ENCODE data around the gene CA9.

The CA9 gene

DNA sequence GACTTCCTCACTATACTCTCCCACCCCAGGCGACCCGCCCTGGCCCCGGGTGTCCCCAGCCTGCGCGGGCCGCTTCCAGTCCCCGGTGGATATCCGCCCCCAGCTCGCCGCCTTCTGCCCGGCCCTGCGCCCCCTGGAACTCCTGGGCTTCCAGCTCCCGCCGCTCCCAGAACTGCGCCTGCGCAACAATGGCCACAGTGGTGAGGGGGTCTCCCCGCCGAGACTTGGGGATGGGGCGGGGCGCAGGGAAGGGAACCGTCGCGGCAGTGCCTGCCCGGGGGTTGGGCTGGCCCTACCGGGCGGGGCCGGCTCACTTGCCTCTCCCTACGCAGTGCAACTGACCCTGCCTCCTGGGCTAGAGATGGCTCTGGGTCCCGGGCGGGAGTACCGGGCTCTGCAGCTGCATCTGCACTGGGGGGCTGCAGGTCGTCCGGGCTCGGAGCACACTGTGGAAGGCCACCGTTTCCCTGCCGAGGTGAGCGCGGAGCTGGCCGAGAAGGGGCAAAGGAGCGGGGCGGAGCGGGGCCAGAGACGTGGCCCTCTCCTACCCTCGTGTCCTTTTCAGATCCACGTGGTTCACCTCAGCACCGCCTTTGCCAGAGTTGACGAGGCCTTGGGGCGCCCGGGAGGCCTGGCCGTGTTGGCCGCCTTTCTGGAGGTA is 2.1 kb downstream of the CA9 start:
- peak; percentile 38 for DNase-seq

DNA sequence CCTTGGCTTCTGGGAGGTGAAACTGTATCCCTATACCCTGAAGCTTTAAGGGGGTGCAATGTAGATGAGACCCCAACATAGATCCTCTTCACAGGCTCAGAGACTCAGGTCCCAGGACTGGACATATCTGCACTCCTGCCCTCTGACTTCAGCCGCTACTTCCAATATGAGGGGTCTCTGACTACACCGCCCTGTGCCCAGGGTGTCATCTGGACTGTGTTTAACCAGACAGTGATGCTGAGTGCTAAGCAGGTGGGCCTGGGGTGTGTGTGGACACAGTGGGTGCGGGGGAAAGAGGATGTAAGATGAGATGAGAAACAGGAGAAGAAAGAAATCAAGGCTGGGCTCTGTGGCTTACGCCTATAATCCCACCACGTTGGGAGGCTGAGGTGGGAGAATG is 5.4 kb downstream of the CA9 start:
- DNase-seq, result no peak

DNA sequence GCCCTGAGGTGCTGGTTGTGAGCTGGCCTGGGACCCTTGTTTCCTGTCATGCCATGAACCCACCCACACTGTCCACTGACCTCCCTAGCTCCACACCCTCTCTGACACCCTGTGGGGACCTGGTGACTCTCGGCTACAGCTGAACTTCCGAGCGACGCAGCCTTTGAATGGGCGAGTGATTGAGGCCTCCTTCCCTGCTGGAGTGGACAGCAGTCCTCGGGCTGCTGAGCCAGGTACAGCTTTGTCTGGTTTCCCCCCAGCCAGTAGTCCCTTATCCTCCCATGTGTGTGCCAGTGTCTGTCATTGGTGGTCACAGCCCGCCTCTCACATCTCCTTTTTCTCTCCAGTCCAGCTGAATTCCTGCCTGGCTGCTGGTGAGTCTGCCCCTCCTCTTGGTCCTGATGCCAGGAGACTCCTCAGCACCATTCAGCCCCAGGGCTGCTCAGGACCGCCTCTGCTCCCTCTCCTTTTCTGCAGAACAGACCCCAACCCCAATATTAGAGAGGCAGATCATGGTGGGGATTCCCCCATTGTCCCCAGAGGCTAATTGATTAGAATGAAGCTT is 6.1 kb downstream of the CA9 start:
- no peak for DNase-seq

DNA sequence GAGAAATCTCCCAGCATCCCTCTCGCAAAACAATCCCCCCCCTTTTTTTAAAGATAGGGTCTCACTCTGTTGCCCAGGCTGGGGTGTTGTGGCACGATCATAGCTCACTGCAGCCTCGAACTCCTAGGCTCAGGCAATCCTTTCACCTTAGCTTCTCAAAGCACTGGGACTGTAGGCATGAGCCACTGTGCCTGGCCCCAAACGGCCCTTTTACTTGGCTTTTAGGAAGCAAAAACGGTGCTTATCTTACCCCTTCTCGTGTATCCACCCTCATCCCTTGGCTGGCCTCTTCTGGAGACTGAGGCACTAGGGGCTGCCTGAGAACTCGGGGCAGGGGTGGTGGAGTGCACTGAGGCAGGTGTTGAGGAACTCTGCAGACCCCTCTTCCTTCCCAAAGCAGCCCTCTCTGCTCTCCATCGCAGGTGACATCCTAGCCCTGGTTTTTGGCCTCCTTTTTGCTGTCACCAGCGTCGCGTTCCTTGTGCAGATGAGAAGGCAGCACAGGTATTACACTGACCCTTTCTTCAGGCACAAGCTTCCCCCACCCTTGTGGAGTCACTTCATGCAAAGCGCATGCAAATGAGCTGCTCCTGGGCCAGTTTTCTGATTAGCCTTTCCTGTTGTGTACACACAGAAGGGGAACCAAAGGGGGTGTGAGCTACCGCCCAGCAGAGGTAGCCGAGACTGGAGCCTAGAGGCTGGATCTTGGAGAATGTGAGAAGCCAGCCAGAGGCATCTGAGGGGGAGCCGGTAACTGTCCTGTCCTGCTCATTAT is 6.8 kb downstream of the CA9 start:
- no peak for DNase-seq

DNA sequence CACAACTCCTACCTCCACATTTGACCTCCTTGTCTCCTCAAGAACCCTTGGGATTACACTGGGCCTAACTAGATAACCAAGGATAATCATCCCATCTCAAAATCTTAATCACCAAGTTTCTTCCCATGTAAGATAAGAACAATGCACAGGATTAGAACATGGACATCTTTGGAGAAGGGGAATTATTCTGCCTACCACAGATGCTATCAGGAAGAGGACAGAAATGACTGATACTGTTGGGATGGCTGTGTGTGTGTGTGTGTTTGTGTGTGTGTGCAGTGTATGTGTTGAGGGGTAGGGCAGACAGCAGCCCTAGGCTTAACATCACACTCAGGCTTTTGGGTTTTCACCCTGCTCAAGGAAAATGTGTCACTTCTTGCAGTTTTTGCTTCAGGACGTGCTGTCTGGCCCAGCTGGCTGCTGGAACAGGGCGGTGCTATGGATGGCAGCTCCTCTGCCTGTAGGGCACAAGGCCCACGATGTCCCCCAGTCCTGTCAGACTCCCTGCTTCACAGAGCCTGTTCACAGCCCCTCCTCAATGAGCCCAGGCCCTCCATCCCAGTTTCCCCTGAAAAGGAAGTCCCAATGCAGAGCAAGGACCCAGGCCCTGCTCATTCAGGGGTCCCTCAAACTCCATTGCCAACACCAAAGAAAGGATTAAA is 7.7 kb downstream of the CA9 start:
- no peak for DNase-seq

DNA sequence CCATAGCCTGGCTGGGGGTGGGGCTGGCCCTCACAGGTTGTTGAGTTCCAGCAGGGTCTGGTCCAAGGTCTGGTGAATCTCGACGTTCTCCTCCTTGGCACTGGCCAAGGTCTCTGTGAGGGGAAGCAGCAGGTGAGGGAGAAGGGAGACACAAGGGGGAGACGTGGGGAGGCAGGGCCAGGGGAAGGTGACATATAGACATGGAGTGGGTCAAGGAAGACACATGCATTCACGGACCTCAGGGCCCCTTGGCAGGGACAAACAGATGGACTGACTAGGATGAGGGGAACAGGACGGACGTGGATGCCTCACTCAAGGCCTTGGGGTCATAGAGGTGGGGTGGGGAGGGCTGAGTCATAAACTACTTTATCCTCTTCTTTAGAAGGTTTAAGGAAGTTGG is 8.3 kb downstream of the CA9 start:
- DNase-seq, result no peak

DNA sequence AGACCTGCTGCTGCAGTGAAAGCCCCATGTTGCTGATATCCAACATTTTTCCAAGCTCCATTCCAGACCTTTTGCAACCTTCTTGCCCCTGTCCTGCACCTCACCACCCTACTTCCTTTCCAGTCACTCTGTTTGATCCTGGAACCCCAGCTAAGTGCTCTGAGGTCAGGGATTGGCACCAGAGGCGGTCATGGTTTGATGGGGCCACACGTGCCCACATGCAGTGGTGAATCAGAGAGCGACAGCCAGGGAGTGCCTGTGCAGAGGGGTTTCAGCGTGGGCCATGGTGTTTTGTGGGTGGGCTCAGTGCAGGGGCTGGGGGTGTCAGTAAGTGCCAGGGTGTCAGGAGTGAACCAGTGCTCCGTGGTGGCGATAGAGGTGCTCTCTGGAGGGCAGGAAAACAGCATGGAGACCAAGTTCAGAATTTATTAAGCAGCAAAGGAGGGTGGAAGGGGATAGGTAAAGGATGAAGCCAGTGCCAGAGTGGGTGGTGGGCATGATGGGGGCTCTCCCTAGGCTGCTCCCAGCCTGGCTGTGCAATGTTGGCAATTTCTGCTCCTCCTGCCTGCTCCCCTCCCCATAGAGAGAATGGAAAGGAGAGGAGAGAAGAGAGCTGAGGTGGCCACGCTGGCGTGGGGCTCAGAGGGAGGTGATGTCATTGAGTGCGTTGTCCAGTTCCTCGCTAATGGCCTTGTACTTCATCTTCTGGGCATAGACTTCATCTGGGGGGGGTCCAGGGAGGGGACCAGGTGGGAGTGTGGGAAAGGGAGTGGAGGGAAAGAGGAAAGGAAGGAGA is 9.0 kb downstream of the CA9 start:
- no peak for DNase-seq

DNA sequence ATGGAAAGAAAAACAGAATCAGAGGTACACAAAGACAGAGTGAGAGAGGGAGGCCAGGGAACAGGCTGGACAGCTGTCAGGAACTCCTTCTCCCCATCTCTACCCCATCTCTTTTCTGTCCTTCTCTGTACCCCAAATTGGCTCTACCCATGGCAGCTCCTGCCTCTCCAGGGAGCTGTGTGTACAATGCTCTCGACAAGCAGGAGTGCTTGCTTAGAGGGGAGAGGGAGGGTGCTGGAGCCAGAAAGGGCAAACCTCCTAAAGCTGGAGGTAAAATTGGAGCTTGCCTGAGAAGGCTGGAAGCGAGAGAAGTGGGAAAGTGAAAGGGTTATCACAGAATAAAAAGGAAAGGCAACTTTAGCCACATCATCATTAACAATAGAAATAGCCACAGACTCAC is 9.6 kb downstream of the CA9 start:
- DNase-seq, result peak; percentile 30

DNA sequence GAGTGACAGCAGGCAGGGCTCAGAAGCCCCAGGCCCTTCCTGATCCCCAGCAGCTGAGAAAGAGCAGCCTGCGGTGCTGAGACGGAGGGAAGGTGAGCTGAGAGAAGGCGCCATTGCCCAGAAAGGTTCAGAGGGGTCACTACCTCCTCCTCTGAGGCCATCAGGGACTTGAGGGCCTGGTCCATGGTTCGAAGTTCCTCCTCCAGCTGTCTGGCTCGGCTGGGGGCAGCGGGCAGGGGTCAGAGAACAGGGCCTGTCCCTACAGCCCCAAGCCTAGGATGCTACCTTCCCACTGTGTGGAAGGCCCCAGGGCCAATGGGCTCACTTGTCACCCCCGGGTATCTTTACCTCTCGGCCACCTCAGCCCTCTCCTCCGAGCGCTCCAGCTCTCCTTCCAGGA is 11.2 kb downstream of the CA9 start:
- no peak for DNase-seq

DNA sequence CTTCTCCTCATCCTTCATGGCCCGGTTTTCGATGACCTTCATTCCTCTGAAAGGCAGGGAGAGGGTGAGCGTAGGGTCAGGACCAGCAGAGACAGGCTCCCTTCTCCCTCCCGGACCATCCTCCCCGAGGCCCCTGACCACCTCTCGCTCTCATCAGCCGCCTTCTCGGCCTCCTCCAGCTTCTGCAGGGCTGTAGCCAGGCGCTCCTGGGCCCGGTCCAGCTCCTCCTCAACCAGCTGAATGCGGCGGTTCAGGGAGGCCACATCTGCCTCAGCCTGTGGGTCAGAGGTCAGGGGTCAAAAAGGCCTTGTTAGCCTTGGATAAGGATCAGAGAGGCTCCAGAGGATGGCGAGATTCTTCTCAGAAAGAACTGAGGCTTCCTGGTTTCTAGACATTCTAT is 11.8 kb downstream of the CA9 start:
- no peak for DNase-seq

DNA sequence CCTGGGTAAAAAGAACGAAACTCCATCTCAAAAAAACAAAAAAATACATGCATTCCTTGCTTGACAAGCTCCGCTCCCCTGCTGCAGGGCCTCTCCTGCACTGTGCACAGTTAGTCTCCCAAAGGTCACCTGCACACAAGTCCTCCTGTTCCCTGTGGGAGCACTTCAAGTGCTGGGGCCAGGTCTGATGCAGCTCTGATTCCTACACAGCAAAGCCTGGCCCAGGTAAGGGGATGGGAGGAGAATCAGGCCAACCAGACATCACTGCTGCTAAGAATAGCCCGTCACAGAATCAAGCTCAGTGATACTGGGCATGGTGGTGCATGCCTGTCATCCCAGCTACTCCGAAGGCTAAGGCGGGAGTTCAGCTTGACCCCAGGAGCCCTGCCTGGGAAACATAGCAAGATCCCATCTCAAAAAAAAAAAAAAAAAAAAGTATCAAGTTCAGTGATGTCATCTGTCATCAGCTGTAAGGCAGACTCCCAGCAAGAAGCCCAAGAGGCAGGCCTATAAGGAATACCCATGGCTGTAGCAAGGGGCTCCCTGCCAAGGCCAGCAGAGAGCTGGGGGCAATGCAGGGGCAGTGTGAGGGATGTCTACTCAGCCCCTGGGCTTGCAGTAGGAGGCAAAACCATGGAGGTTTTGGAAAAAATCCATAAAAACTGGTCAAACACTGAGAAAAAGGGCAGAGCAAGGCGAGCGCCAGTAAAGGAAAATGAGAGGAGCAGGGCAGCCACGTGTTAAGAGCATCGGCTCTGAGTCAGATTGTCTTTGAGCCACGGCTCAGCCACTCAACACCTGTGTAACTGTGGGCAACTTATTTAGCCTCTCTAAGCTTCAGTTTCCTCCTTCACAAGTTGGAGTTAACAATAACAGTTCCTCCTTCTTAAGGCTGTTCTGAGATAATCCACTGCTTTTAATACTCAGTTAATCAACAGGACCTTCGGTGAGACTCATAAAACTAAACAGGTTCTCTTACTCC is 12.8 kb downstream of the CA9 start:
- DNase-seq, result peak; percentile 19

DNA sequence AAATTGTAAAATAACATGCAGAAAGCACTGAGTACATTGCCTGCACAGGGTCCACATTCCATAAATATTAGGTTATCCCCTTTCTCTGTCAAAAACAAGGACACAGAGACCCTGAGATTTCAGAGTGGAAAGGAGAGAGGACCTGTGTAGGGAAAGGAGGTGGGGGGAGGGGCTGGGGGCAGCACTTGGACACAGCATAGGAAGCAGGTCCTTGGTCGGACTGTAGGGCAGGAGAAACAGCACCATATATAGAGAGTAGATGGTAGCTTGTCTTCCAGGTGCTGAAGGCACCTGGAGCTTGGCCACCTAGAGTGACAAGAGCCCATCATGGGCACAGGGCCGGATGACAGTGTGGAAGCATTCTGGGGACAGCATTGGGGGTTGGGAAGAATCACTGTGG is 13.6 kb downstream of the CA9 start:
- no peak for DNase-seq

DNA sequence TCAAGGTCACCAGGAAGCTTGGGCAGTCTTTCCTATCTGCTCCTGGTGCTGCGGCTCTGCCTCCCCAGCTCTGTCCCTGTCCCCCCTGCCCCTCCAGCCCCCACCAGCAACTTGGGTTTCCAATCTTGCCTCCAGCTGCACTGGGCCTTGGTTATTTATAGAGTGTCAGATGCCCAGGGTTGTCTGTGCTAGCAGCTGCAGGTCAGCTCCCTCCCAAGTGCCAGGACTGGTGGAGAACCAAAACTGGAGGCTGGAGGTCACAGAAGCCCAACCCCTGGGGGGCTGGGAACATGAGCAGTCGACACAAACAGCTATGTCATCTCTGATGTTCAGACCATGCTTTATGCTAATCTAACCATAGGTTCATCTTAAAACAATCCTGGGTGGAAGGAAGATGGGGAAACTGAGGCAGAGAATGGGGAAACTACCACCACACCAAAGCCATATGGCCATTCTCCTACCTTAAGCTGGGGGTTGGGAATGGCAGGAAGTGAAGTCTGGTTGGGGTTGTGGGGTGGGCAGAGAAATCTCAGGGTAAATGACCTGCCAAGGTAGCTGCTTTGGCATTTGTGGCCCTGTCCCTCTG is 14.3 kb downstream of the CA9 start:
- DNase-seq, result no peak

DNA sequence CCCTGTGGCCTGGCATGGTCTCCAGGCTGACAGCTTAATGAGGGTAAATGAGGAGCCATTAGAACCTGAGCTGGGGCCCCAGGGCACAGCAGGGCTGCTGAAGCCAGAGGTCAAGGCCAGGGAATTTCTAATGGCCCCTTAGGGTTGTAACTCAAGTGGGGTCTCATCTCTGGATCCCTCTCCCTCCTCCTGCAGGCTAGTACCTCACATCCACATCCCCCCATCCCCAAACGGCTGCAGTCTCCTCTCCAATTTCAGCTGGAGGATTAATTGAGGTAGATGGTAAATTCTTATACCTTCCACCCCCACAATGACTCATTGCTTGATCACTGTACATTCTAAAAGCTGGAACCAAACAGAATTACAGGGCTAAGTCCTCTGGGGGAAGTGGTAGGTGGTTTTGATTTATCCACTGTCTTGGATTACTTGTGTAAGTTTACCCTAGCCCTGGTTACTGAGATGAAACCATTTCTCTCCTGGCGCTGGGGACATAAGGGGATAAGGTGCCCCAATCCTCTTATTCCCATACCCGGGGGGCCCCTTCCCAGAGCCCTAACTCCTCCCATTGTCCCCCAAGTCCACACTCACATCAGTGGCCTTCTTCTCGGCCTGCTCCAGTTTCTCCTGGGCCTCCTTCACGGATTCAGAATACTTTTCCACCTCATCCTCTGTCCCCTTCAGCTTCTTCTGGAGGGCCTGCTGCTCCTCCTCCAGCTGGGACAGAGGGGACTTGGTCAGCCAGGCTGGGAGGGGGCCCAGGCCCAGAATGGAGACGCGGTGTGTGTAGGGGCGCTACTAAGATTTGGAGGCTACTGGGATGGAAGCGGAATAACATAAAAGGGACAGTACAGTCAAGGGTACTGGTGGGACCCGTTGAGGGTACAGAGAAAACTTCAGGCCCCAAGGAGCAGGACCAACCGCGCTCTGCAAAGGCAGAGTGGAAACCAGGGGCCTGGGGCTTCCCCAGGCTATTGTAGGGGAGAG is 15.1 kb downstream of the CA9 start:
- peak; percentile 33 for DNase-seq

DNA sequence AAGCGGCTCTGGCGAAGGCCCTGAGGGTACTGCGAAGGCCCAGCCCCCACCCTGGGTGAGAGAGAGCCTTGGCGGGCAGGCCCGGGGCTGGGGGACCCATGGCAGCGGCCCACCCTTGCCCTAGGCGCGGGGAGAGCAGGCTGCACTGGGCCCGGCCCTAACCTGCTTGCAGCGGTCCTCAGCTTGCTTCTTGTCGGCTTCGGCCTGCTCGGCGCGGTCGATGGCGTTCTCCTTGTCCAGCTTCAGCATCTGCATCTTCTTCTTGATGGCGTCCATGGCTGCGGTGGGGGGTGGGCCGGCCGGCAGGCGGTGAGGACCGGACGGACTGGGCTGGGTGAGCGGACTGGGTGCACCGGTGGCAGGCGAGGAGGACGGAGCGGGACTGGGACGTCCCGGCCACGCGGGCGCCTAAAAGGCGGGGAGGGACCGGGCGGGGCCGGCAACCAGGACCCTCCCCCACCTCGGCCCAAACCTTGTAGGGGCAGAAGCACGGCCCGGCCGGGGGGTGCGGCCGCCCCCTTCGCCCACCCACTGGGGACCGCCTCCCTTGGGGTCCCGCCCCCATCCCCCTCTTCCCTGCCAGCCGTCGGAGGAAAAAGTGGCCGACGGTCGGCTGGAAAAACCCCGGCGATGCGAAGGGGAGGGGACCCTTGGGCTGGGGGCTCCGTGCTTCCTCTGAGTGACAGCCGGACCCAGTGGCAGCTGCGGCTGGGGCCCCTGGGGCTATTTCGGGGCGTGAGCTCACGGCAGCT is 16.0 kb downstream of the CA9 start, which contains the start of gene TPM2:
TSS of gene TPM2 (minus strand) at position 384 of the 752 bp plus-strand sequence. CDS start at position 276, 108 bp downstream.
- no peak for DNase-seq

DNA sequence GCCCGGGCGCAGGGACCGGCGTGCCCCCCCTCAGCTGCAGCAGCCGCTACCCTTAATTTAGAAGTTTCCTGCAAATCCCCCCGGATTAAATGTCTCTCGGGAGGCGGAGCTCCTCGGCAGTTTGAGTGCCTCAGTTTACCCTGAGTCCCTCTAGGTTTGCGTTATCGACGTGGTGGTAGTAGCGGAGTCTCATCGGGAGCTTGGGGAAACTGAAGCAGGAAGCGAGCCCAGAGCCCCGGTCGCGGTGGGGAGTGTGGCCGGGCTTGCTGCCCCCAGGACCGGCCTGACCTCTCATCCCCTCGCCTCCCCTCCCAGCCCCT is 16.5 kb downstream of the CA9 start:
- DNase-seq, result peak; percentile 23

DNA sequence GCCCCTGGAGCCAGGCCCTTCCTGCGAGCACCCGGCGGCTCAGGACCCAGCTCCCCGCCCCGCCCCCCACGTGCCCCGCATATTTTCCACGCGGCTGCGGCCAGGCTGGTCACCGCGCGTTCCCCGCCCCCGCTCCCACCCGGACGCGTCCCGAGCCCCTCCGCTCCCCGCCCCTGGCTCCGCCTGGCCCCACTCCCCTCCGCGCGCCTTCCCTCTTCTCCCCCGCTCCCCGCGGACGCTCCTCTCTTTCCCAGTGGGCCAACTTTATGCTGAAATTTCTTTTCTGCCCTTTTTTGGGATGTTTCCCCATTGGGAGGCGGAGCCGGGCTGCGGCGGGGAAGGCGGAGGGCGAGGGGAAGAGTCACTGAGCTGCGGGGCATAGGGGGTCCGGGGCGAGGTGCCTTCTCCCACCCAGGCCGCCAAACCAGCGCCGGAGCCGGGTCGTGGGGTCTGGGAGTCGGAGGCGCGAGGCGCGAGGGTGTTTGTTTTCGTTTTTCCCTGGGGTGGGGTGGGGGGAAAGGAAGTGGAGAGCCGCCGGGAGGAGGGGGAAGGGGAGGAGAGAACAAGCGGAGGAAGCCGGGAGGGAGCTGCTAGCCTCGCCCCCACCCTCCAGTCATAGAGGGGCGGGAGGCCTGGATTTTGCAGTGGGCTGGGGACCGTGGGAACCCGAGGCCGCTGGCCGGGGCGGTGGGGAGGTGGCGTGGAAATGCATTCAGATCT is 17.0 kb downstream of the CA9 start:
- DNase-seq, result peak; percentile 59

DNA sequence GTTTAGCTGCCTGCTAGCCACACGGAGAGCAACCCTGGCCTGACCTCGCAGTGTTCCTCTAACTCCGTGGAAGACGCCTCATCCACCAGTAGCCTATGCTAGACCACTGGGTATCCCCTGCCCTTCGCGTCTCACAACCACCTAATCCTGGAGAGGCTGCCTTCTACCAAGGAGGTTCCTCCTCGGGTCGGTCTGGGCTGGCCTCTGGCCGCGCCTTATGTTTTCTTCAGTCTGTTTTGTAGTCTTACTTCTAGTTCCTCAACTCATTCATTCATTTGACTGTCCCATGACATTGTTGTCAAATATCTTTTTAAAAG is 17.6 kb downstream of the CA9 start:
- DNase-seq, result no peak

Measured in DMS53 (cell line).